ENCODE measurements around the gene TAS1R2.

- no peak for TF ChIP-seq CTCF (IDR thresholded peaks at IDR 0.05 in 8 of 11, conservative IDR thresholded peaks at IDR 0.05 in 3 of 11)
- no peak for TF ChIP-seq POLR2A (IDR thresholded peaks at IDR 0.05)
- no peak for TF ChIP-seq POLR2AphosphoS5 (IDR thresholded peaks at IDR 0.05)
These were observed 45.0 kb downstream of the TAS1R2 start for GRCh38 chr1:18814425-18814824.
